GM10266 (cell line): Measurements from ENCODE around the gene NKX2-8.
A peak's percentile ranks its signal among the peaks of the same experiment; 100 is the strongest.
"Not testable (repeated sequence)": the region's sequence is repeated elsewhere in the genome, so short reads cannot be mapped to it uniquely, and the experiment has no call there.

Source experiments
- DNase-seq: peaks from one replicate; pipeline ENCODE4 v3.0.0; 2012; ENCODE audit errors: extremely low spot score
- TF ChIP-seq, protein P1 (sequence below): IDR thresholded peaks from 2 replicates; pipeline ENCODE4 v1.5.1; 2012; ENCODE audit warnings: mild to moderate bottlenecking, low read depth; ENCODE audit not compliant: control insufficient read depth, insufficient read depth; ENCODE audit errors: missing control alignments

The NKX2-8 gene

DNA sequence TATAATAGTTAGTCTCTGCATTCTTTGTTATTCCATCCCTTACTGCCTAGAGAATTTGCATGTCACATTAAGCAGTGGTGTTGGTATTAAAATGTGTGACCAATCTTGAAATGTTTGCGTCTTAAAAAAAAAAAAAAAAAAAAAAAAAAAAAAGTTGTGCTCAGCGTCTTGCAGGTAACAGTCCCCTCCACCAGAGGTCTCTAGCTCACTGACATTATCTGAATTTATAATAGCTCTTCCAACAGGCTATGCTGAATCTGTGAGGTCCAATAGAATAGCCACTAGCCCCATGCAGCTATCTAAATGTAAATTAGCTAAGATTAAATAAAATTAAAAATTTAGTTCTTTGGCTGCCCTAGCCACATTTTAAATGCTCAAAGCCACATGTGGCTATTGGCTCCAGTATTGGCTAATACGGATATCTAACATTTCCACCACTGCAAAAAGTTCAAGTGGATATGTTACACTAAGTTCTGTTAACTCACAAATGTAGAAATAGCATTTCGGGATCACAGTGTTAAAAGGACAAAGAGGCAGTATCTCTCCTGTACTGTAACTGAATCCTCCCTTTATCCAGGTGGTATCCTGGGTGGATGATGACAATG is 28.7 kb downstream of the NKX2-8 start:
- TF ChIP-seq, protein P1, sequence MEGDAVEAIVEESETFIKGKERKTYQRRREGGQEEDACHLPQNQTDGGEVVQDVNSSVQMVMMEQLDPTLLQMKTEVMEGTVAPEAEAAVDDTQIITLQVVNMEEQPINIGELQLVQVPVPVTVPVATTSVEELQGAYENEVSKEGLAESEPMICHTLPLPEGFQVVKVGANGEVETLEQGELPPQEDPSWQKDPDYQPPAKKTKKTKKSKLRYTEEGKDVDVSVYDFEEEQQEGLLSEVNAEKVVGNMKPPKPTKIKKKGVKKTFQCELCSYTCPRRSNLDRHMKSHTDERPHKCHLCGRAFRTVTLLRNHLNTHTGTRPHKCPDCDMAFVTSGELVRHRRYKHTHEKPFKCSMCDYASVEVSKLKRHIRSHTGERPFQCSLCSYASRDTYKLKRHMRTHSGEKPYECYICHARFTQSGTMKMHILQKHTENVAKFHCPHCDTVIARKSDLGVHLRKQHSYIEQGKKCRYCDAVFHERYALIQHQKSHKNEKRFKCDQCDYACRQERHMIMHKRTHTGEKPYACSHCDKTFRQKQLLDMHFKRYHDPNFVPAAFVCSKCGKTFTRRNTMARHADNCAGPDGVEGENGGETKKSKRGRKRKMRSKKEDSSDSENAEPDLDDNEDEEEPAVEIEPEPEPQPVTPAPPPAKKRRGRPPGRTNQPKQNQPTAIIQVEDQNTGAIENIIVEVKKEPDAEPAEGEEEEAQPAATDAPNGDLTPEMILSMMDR, result peak; percentile 49
- DNase-seq, result peak; percentile 19

DNA sequence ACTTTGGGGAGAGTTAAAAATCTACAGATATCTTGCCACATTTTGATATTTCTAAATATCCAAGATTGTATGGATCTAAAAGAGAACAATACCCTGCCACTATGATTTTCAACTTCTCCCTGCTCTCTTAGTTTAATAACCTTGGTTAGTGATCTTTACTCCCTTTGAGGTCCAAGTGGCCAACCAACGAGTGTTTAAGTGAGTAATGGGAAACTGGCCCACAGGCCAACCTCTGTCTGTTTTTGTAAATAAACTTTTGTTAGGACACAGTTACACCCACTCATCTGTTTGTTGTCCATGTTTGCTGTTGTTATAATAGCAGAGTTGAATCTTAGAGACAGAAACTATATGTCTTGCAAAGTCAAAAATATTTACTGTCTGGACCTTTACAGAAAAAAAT is 31.5 kb downstream of the NKX2-8 start:
- DNase-seq, result no peak
- TF ChIP-seq, protein P1, result no peak

DNA sequence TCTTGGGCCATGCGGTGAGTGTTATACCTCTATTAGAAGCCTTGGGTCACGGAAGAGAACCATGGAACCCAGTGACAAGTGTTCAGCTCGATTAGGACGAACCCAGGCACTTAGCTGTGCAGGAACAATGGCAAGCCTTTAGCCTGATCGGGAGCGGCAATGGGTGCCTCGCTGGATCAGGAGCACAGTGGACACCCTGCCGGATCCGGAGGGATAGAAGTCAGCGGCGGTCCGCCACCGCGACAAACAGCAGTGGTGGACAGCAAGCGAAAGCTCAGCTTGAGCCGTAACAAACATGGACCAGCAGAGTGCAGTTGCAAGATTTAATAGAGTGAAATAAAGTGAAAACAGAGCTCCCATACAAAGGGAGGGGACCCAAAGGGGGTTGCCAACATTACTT is 38.1 kb downstream of the NKX2-8 start:
- not testable (repeated sequence) for DNase-seq

DNA sequence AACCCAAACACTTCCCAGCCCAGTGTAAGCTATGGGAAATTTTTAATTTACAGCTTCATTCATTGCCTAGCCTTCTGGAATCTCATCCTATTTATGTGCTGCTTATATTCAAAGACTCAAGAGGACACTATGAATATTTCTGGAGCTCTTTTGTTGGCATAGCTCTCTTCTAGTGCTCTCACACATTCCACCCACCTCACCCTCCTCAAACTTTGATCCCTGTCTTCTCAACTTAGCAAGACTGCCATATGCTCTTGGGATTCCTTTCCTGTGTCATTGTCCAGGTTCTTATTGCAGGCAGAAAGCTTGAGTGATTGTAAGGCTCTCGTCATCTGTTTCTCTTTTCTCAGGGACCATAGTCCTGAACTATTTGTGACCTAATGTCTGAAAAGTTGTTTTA is 44.4 kb downstream of the NKX2-8 start:
- TF ChIP-seq, protein P1, result no peak
- no peak for DNase-seq
